OCI-LY3 (cell line): ENCODE data around the gene SH3PXD2A.

Source experiments
- EZH2phosphoT487 ChIP-seq: fragments of 200-600 bp; shearing (Covaris generic); IDR thresholded peaks from 2 replicates; pipeline ENCODE4 v1.6.1; 2018; ENCODE audit warnings: antibody characterized with exemption, mixed run types, low read depth
- TF ChIP-seq, protein P1 (sequence below): fragments of 200-600, 300-600 bp; sonication (generic); IDR thresholded peaks from 2 replicates; pipeline ENCODE4 v1.5.1; 2014; ENCODE audit warnings: antibody characterized with exemption, low read length, low read depth

- TF ChIP-seq, protein P1, sequence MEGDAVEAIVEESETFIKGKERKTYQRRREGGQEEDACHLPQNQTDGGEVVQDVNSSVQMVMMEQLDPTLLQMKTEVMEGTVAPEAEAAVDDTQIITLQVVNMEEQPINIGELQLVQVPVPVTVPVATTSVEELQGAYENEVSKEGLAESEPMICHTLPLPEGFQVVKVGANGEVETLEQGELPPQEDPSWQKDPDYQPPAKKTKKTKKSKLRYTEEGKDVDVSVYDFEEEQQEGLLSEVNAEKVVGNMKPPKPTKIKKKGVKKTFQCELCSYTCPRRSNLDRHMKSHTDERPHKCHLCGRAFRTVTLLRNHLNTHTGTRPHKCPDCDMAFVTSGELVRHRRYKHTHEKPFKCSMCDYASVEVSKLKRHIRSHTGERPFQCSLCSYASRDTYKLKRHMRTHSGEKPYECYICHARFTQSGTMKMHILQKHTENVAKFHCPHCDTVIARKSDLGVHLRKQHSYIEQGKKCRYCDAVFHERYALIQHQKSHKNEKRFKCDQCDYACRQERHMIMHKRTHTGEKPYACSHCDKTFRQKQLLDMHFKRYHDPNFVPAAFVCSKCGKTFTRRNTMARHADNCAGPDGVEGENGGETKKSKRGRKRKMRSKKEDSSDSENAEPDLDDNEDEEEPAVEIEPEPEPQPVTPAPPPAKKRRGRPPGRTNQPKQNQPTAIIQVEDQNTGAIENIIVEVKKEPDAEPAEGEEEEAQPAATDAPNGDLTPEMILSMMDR = no peak
- TF ChIP-seq EZH2phosphoT487 = no peak
Observed at GRCh38 chr10:103890688-103891087, 35.3 kb upstream of the SH3PXD2A start.
